ENCODE results near the gene DTNA.

DTNA gene

DNA sequence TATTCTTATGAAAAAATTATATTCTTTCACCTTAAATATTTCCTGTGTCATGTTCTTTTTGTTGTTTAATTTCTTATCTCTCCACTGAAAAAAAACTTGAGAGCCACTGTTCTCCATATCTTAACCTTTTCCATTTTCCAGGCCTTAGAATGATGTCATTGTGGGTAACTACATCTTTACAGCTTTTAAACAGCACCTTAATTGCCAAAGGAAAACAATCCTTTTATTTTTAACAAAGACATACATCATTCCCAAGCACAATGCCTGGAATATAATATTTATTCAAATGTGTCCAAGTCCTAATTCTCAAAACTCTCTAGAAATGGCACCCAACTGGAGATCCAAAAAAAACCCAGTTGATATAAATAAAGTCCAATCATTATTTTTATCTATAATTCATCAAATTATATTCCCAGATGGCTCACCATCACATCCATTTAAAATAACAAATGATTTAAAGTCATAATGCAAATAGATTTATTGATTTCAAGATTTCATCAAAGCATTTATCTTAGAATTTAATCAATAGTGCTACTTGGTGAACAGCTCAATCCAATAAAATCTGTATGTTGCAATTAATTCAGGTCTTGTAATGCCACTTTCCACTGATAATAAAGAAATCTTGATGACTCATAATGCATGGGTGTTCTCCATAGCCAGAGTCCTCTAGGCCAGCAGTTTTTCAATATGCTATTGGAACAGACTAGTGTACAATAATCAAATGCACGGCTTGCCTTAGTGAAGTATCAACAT is 224.0 kb downstream of the DTNA start:
- no peak for DNase-seq (ENCODE audit: extremely low read depth, low read depth)
- TF ChIP-seq, protein P1, sequence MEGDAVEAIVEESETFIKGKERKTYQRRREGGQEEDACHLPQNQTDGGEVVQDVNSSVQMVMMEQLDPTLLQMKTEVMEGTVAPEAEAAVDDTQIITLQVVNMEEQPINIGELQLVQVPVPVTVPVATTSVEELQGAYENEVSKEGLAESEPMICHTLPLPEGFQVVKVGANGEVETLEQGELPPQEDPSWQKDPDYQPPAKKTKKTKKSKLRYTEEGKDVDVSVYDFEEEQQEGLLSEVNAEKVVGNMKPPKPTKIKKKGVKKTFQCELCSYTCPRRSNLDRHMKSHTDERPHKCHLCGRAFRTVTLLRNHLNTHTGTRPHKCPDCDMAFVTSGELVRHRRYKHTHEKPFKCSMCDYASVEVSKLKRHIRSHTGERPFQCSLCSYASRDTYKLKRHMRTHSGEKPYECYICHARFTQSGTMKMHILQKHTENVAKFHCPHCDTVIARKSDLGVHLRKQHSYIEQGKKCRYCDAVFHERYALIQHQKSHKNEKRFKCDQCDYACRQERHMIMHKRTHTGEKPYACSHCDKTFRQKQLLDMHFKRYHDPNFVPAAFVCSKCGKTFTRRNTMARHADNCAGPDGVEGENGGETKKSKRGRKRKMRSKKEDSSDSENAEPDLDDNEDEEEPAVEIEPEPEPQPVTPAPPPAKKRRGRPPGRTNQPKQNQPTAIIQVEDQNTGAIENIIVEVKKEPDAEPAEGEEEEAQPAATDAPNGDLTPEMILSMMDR (IDR thresholded peaks at IDR 0.05; ENCODE audit: low read depth, low read length), result no peak

DNA sequence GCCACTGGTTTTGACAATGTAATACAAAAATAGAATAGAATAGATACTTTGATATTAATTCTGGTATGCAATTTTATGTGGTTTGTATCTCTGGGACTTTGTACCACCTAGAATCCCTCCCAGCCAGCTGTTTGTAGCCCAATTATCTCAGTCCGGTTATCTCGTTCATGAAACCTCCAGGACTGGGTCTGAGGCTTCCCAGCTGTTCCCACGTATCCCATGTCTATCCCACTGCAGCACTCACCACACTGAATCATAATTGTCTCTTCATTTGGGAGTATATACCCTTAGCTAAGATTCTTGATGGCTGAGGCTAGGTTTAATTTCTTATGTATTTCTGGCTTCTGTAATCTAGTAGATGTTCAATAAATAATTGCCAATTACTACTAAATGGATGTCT is 226.7 kb downstream of the DTNA start:
- TF ChIP-seq, protein P1 (IDR thresholded peaks at IDR 0.05; ENCODE audit: low read depth, low read length), result no peak

DNA sequence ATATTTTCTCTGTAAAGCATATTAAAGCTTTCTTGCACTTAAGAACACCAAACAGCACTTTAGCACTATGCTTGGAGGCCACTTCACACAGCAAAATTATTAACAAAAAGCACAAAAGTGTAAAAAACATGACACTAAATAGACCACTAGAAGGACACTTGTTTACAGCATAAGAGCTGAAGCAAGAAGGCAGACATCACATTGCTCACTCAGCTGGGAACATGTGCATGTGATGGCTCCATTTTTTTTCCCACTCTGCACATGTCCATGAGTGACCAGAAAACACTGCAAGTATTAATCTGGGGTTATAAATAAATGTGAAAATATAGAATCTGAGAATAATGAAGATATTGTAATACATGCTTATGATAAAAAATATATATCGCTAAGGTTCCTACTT is 228.0 kb downstream of the DTNA start:
- no peak for DNase-seq (ENCODE audit: extremely low read depth, low read depth)
- TF ChIP-seq, protein P1 (IDR thresholded peaks at IDR 0.05; ENCODE audit: low read depth, low read length), result no peak

More for the DNA sequence above, 226.7 kb downstream of the DTNA start:
- no peak for DNase-seq (ENCODE audit: extremely low read depth, low read depth)

All from AG09319 (cell line).